ENCODE measurements around the gene ADGRL3.

DNA sequence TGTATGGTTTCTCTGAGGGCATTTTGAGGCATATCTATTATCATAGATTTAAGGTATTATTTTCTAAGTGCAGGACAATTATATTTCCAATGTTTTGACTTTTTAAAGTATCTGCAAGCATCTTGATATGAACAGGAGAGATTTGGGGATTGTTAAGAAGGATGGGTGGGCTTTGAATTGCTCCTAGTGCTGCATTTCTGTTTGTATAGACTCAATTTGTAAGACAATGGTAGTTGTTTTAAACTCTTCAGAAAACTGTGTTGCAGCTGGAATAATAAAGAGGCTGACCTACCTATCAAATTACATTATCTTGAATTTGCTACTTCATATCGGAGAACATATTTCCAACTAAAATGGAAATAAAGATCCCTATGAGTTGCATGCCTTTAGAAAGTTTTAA is 570.3 kb downstream of the ADGRL3 start:
- TF ChIP-seq ARNTL (CRISPR knock-in tag; IDR thresholded peaks at IDR 0.05; ENCODE audit: borderline replicate concordance, low read depth), result no peak
- TF ChIP-seq ZNF565 (CRISPR knock-in tag; conservative IDR thresholded peaks at IDR 0.05; ENCODE audit: low read depth), result no peak
- TF ChIP-seq TCF4 (CRISPR knock-in tag; IDR thresholded peaks at IDR 0.05; ENCODE audit: borderline replicate concordance), result no peak
- TF ChIP-seq RARB (CRISPR knock-in tag; IDR thresholded peaks at IDR 0.05), result no peak
- no peak for TF ChIP-seq ZFP30 (CRISPR knock-in tag; IDR thresholded peaks at IDR 0.05)
